Measurements from ENCODE around the gene TLNRD1.

Gene TLNRD1

DNA sequence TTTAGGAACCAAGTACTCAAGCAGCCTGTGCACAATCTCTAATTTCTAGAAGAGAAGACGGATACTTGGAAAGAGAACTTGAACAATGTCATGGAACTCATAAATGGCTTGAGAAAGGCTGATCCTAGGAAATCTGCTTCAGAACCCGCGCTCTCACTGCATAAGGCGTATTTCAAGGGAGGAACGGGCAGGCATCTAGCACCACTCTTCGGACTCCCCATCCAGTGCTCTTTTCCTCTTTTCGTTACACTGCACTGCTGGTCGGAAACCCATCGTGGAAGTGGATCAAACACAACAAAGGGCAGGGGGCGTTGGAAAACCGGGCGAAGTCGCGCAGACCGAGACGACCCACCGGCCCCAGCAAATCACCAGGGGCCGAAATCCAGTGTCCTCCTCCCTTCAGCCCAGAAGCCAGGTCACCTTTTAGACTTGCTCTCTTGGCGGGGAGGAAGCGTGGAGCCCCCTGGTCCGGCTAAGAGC is 539 bp upstream of the TLNRD1 start:
- H3K4me3 ChIP-seq (ENCODE audit: low read depth, low read length), result peak overlapping the region; percentile 90
- DNase-seq (ENCODE audit: low read depth, low spot score), result no peak
- TF ChIP-seq, protein P1, sequence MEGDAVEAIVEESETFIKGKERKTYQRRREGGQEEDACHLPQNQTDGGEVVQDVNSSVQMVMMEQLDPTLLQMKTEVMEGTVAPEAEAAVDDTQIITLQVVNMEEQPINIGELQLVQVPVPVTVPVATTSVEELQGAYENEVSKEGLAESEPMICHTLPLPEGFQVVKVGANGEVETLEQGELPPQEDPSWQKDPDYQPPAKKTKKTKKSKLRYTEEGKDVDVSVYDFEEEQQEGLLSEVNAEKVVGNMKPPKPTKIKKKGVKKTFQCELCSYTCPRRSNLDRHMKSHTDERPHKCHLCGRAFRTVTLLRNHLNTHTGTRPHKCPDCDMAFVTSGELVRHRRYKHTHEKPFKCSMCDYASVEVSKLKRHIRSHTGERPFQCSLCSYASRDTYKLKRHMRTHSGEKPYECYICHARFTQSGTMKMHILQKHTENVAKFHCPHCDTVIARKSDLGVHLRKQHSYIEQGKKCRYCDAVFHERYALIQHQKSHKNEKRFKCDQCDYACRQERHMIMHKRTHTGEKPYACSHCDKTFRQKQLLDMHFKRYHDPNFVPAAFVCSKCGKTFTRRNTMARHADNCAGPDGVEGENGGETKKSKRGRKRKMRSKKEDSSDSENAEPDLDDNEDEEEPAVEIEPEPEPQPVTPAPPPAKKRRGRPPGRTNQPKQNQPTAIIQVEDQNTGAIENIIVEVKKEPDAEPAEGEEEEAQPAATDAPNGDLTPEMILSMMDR (IDR thresholded peaks at IDR 0.05; ENCODE audit: low read depth, low read length), result no peak
- in situ Hi-C loops (cut with HindIII; ENCODE audit: low sequenced_read_pairs), result no loop called here

DNA sequence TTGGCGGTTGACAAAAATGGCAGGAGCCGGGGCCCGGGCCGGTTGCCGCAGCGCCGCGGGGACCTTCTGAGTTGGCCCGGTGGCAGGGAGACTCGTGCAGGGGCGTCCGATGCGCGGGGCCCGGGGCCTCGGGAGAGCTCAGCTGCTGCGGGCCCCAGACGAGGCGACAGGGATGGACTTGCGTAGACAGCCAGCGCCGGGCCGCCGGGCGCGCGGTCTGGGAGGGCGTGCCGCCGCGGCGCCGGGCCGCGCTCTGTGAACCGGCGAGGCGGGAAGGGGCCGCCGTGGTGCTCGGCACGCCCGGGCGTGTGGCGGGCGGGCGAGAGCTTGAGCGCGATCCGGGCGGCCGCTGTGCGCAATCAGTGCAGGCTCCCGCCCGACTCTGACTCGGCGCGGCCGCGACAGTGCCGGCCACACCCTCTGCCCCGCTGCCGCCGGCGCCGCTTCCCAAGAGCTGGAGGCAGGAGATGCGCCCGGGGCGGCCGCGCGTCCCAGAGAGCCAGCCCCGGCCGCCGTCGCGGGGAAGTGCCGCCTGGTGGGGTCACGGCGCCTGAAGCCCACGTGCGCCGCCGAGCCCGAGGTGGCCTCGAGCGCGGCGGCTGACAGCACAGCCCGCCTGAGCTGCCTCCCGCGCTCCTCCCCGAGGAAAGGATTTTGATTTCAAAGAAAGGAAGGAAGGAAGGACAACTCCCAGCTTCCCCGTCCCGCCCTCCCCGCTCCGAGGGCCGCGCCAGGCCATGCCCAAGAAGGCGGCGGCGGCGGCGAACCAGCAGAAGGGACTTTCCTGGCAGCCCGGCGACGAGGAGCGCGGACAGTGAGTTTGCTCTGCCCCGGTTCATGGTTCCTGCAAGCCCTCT is 657 bp downstream of the TLNRD1 start:
- in situ Hi-C loops (cut with HindIII; ENCODE audit: low sequenced_read_pairs), result no loop called here
- peak; percentile 50 for DNase-seq (ENCODE audit: low read depth, low spot score)
- H3K4me3 ChIP-seq (ENCODE audit: low read depth, low read length), result peak overlapping the region; percentile 90
- TF ChIP-seq, protein P1 (IDR thresholded peaks at IDR 0.05; ENCODE audit: low read depth, low read length), result no peak

DNA sequence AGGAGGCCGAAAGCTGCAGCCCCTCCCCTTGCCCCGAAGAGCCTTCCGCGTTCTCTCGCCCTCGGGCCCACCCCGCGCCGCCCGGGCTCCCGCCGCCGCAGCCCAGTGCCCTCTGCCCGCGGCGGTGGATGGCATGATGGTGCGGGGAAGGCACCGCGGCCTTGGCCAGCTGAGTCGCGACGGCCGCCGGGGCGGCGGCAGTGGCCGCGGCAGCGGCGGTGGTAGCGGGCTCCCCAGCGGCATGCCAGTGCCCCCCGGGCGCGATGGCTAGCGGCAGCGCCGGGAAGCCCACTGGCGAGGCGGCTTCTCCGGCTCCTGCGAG is 1.2 kb downstream of the TLNRD1 start:
- peak overlapping the region; percentile 90 for H3K4me3 ChIP-seq (ENCODE audit: low read depth, low read length)
- in situ Hi-C loops (cut with HindIII; ENCODE audit: low sequenced_read_pairs), result no loop called here
- no peak for DNase-seq (ENCODE audit: low read depth, low spot score)

DNA sequence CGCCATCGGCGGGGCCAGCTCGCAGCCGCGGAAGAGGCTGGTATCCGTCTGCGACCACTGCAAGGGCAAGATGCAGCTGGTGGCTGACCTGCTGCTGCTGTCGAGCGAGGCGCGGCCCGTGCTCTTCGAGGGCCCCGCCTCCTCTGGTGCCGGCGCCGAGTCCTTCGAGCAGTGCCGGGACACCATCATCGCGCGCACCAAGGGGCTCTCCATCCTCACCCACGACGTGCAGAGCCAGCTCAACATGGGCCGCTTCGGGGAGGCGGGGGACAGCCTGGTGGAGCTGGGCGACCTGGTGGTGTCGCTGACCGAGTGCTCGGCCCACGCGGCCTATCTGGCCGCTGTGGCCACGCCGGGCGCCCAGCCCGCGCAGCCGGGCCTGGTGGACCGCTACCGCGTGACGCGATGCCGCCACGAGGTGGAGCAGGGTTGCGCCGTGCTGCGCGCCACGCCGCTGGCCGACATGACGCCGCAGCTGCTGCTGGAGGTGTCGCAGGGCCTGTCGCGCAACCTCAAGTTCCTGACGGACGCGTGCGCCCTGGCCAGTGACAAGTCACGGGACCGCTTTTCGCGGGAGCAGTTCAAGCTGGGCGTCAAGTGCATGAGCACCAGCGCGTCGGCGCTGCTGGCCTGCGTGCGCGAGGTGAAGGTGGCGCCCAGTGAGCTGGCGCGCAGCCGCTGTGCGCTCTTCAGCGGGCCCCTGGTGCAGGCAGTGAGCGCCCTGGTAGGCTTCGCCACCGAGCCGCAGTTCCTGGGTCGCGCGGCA is 1.8 kb downstream of the TLNRD1 start:
- H3K4me3 ChIP-seq (ENCODE audit: low read depth, low read length), result peak overlapping the region; percentile 90
- TF ChIP-seq, protein P1 (IDR thresholded peaks at IDR 0.05; ENCODE audit: low read depth, low read length), result no peak
- in situ Hi-C loops (cut with HindIII; ENCODE audit: low sequenced_read_pairs), result no loop called here
- DNase-seq (ENCODE audit: low read depth, low spot score), result no peak

More for the DNA sequence above, 1.2 kb downstream of the TLNRD1 start:
- TF ChIP-seq, protein P1 (IDR thresholded peaks at IDR 0.05; ENCODE audit: low read depth, low read length), result no peak

DNA sequence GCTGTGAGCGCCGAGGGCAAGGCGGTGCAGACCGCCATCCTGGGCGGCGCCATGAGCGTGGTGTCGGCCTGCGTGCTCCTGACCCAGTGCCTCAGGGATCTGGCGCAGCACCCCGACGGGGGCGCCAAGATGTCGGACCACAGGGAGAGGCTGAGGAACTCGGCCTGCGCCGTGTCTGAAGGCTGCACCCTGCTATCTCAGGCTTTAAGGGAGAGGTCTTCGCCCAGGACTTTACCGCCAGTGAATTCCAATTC is 2.3 kb downstream of the TLNRD1 start:
- no peak for DNase-seq (ENCODE audit: low read depth, low spot score)
- in situ Hi-C loops (cut with HindIII; ENCODE audit: low sequenced_read_pairs), result no loop called here
- no peak overlapping the region for H3K4me3 ChIP-seq (ENCODE audit: low read depth, low read length)
- TF ChIP-seq, protein P1 (IDR thresholded peaks at IDR 0.05; ENCODE audit: low read depth, low read length), result no peak

DNA sequence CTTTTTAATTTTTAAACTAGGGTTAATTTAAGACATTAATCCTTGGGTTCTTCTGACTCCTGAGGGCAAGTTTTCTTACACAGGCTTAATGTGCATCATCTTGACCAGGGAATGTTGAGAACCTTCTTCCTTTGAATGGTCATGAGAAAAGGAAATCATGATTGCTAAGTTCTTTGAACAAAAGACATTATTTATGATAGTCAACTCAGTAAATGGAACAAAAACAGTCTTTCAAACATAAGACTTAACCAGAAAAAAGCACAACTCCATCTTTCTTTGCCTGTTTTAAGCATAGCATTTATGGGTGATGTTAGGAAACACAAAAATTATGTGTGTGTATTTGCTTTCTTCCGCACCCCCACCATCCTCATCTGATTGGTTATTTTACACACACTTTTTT is 5.4 kb downstream of the TLNRD1 start:
- in situ Hi-C loops (cut with HindIII; ENCODE audit: low sequenced_read_pairs), result no loop called here
- TF ChIP-seq, protein P1 (IDR thresholded peaks at IDR 0.05; ENCODE audit: low read depth, low read length), result no peak
- H3K4me3 ChIP-seq (ENCODE audit: low read depth, low read length), result no peak overlapping the region
- DNase-seq (ENCODE audit: low read depth, low spot score), result no peak
